ENCODE data around the gene CSTA. TPM values are rescaled to one million over a fixed set of nuclear protein-coding genes. Genes with fewer than 3 reads are reported as not detected.

CSTA gene
- total and polyA plus RNA-seq, 2 of the 13 experiments (the other 11 are each of a cell fraction or from before 2014, with no cell fraction given): 3.9 to 11.0 TPM

DNA sequence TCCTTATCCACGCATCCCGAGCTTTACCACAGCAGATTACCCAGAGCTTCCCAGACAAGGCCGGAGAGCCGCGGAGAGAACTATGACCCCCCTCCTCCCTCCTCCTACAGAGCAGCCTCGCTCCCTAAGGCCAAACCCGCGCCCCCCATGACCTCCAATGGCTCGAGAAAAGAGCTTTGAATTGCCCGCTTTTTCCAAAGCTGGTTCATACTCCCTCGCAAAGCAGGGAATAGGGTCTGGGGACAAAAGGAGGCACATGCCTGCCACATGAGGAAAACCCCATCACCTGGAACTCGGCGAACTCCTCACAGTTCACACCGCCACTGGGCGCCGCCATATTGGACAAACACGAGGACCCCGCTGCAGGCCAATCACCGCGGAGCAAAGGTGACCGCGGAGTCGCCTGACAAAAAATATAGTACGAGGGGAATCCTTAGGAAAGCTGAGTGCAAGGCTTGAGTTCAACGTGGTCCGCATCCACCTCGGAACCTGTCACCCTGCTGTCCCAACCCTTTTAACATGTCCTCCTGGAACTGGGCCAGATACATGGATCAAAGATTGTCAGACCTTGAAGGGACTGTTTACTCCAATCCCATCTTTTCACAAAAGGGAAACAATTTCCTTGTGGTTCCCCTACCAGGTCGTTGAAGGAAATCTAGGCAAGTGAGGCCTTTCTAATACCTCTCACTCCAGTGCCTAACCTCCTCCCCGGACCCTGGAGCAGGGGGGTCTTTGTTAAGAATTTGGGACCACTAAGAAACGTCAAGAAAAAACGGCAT lies 58.0 kb downstream of the CSTA start, which contains the start of gene MIX23 (continued):
- TF ChIP-seq, protein P1, sequence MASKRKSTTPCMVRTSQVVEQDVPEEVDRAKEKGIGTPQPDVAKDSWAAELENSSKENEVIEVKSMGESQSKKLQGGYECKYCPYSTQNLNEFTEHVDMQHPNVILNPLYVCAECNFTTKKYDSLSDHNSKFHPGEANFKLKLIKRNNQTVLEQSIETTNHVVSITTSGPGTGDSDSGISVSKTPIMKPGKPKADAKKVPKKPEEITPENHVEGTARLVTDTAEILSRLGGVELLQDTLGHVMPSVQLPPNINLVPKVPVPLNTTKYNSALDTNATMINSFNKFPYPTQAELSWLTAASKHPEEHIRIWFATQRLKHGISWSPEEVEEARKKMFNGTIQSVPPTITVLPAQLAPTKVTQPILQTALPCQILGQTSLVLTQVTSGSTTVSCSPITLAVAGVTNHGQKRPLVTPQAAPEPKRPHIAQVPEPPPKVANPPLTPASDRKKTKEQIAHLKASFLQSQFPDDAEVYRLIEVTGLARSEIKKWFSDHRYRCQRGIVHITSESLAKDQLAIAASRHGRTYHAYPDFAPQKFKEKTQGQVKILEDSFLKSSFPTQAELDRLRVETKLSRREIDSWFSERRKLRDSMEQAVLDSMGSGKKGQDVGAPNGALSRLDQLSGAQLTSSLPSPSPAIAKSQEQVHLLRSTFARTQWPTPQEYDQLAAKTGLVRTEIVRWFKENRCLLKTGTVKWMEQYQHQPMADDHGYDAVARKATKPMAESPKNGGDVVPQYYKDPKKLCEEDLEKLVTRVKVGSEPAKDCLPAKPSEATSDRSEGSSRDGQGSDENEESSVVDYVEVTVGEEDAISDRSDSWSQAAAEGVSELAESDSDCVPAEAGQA (IDR thresholded peaks at IDR 0.05; ENCODE audit: low read depth): no peak
- TF ChIP-seq, protein P1 (CRISPR knock-in tag; IDR thresholded peaks at IDR 0.05; ENCODE audit: borderline replicate concordance): no peak
- TF ChIP-seq MZF1 (CRISPR knock-in tag; IDR thresholded peaks at IDR 0.05; ENCODE audit: borderline replicate concordance) (no peak), ZNF543 (CRISPR knock-in tag; IDR thresholded peaks at IDR 0.05) (no peak; the same call in 1 of the 2 replicates), NR2F2 (IDR thresholded peaks at IDR 0.05; ENCODE audit: borderline replicate concordance, low read depth) (no peak), KDM5B (CRISPR knock-in tag; IDR thresholded peaks at IDR 0.05; ENCODE audit: borderline replicate concordance) (peak; percentile 95), ZNF383 (CRISPR knock-in tag; IDR thresholded peaks at IDR 0.05; ENCODE audit: borderline replicate concordance) (no peak), ZNF607 (CRISPR knock-in tag; IDR thresholded peaks at IDR 0.05; ENCODE audit: borderline replicate concordance) (peak; percentile 97), ZBTB38 (CRISPR knock-in tag; IDR thresholded peaks at IDR 0.05) (peak; percentile 85), ZNF124 (CRISPR knock-in tag; IDR thresholded peaks at IDR 0.05) (no peak), BORCS8-MEF2B (CRISPR knock-in tag; IDR thresholded peaks at IDR 0.05) (peak; percentile 96), ZMAT3 (CRISPR knock-in tag; conservative IDR thresholded peaks at IDR 0.05) (no peak; the same call in 1 of the 2 replicates), ZNF644 (CRISPR knock-in tag; IDR thresholded peaks at IDR 0.05; ENCODE audit: low read depth) (no peak), CHCHD3 (CRISPR knock-in tag; IDR thresholded peaks at IDR 0.05) (no peak), NR2C2 (CRISPR knock-in tag; IDR thresholded peaks at IDR 0.05; ENCODE audit: borderline replicate concordance) (peak; percentile 74), ATAD3A (CRISPR knock-in tag; IDR thresholded peaks at IDR 0.05) (no peak), PTBP1 (IDR thresholded peaks at IDR 0.05; ENCODE audit: low read depth, low read length, poor library complexity, severe bottlenecking) (no peak), ATF1 (CRISPR knock-in tag; IDR thresholded peaks at IDR 0.05) (0 out of 2 replicates have a peak, but pooled peaks have one; percentile 40), ZNF484 (CRISPR knock-in tag; IDR thresholded peaks at IDR 0.05; ENCODE audit: borderline replicate concordance, low read depth) (0 out of 2 replicates have a peak, but pooled peaks have one; percentile 20), TBL1XR1 (IDR thresholded peaks at IDR 0.05; ENCODE audit: borderline replicate concordance, low read length, partially characterized antibody) (no peak), BCL6 (CRISPR knock-in tag; IDR thresholded peaks at IDR 0.05) (peak; percentile 15; the same call in 1 of the 2 replicates)
- TF ChIP-seq, protein P2, sequence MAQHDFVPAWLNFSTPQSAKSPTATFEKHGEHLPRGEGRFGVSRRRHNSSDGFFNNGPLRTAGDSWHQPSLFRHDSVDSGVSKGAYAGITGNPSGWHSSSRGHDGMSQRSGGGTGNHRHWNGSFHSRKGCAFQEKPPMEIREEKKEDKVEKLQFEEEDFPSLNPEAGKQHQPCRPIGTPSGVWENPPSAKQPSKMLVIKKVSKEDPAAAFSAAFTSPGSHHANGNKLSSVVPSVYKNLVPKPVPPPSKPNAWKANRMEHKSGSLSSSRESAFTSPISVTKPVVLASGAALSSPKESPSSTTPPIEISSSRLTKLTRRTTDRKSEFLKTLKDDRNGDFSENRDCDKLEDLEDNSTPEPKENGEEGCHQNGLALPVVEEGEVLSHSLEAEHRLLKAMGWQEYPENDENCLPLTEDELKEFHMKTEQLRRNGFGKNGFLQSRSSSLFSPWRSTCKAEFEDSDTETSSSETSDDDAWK (CRISPR knock-in tag; IDR thresholded peaks at IDR 0.05): no peak
- TF ChIP-seq, protein P3, sequence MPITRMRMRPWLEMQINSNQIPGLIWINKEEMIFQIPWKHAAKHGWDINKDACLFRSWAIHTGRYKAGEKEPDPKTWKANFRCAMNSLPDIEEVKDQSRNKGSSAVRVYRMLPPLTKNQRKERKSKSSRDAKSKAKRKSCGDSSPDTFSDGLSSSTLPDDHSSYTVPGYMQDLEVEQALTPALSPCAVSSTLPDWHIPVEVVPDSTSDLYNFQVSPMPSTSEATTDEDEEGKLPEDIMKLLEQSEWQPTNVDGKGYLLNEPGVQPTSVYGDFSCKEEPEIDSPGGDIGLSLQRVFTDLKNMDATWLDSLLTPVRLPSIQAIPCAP (CRISPR knock-in tag; IDR thresholded peaks at IDR 0.05; ENCODE audit: low read depth): no peak; the same call in 1 of the 2 replicates

Data from HepG2 (cell line).